Fibroblast of the conjunctiva (primary cell): Measurements from ENCODE around the gene COIL.
A peak's percentile ranks its signal among the peaks of the same experiment; 100 is the strongest.
"Not testable (repeated sequence)": the region's sequence is repeated elsewhere in the genome, so short reads cannot be mapped to it uniquely, and the experiment has no call there.

Source experiments
- DNase-seq: peaks from one replicate; pipeline ENCODE4 v3.0.0-alpha.2; 2010; ENCODE audit warnings: low read depth

COIL gene

DNA sequence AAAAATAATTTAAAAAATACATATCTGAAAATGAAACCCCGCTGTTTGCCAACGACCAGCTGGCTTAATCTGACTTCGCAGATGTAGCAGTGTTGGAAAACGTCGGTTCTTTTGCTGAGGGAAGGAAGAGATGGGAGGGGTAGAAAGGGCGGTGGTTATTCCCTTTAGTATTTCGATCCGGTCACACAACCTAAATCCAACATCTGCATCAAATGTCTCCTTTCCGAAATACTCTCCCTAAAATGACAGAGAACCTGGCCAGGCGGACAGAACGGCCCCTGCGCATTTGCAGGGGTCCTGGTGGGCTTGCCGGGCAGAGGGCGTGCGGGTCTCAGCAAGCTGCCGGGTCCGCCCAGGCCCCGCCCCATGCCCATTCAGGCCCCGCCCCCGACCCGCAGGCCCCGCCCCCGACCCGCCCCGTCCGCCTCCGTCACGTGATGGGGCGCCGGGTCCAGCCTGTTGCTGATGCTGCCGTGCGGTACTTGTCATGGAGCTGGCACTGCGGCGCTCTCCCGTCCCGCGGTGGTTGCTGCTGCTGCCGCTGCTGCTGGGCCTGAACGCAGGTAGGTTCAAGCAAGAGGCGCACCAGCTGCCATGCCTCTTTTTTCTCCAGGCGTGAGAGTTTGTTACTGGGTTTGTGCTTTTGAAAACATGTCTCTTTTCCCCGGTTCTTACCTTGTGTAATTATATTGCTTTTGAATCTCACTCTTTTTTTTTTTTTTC is 17.0 kb upstream of the COIL start, which contains the start of gene SCPEP1:
SCPEP1 (plus strand) TSS at position 459 of the 723 bp plus-strand sequence; CDS start at position 488, 29 bp downstream.
- DNase-seq: peak; percentile 55

DNA sequence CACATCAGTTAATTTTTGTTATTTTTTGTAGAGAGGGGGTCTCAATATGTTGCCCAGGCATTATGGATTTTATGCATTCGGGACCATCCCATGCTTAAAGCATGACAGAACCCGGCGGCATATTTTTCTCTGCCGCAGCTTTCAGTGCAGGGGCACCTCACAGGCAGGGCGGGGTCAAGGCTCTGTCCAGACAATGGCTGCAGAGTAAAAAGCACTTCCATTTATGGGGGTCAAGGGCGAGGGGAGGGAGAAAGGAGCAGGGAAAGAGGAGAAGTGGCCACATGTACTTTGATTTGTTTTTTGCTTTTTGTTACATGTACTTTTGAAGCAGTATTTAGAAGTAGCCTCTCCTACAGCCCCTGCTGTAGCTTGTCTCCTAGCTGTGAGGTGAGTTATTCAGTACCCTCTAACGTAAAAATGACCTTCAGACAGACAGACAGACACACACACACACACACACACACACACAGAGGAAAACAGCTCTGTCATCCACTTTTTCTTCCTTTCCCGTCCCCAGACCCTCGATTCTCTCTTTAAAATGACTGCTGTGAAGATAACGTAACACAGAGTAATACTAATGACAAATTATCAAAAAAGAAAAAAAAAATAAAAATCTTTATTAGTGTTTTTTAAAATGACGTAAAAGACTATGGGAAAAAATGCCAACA is 16.2 kb upstream of the COIL start:
- no peak for DNase-seq

DNA sequence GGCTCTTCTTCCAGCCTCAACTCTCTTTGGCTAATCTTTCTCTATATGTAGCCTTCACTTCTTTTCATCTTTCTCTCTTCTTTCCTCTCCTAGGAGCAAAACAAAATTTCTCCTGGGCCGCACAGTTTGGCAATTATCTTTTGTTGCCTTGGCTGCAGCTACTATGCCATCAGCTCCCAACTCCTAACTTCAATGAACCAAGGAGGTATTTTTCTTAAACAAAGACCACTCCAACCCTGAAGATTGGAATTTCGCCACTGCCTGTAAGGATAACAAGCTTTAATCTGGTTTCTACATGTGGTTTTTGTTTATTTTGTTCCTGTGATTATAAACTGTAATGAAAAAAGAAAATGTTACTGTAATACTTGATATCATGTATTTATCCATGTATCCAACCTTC is 14.8 kb upstream of the COIL start:
- DNase-seq: no peak

DNA sequence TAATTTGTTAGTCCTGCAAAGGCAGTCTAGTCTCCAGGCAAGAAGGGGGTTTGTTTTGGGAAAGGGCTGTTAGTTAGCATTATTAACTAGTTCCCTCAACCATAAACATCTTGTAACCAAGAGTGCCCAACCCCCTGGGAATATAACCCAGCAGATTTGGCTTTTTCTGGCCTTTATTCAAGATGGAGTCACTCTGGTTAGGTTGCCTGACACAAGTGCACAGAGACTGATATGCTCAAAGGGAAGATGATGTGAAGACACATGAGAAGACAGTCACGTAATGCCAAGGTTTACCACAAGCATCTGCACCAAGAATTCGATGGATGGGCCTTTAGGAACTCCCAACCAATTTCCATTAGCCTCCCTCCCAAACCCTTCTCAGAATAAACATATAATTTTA is 13.2 kb upstream of the COIL start:
- no peak for DNase-seq

DNA sequence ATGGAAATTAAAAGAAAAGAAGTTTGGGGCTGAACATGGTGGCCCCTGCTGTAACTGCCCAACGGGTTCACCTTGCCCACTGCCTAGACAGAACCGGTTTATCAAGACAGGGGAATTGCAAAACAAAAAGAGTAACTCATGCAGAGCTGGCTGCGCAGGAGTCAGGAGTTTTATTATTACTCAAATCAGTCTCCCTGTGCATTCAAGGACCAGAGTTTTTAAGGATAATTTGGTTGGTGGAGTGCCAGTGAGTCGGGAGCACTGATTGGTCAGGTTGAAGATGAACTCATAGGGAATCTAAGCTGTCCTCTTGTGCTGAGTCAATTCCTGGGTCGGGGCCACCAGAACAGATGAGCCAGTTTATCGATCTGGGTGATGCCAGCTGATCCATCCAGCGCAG is 12.7 kb upstream of the COIL start:
- DNase-seq: no peak

DNA sequence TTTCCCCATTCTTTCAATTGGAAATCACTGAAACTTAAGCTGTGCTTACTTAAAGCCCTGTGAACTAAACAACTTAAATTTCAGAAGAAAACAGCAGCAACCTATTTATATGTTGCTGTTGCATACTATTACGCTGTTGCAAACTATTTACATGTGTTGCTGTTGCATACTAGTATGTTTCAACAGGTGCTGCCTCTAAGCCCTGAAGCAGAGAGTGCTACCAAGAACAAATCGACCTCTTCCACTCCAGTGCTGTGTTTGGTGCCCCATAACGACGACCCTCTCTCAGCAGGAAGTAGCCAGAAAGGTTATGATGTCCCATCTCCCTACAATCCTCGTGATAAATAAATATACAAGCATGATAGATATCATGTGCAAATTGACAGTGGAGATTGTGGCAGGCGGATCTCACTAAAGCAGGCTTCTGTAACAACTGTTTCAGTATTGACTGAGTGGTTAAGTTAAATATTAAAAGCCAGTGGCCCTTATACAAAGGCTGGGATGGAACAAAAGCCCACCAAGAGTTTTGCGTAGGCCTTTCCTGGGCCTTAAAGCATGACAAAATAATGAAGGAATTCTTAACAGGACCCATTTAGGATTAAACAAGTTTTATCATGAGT is 11.4 kb upstream of the COIL start:
- DNase-seq: no peak

DNA sequence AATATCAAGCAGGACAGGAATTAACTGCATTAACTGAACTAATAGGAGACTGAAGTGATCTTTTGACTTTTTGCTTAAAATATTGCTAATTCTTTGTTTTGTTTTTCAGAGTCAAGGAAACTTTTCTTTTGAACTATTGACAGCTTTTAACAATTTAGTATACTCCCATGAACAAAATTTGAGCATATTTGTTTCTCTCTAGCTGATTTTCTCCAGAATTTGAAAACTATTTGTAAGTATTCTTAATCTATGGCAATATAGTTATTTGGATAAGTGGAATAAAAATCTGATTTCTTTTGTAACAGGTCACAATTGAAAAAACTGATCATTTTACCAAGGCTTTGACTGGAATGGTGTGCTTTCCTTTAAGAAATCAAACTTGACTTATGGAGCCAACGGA is 10.1 kb upstream of the COIL start:
- DNase-seq: no peak

DNA sequence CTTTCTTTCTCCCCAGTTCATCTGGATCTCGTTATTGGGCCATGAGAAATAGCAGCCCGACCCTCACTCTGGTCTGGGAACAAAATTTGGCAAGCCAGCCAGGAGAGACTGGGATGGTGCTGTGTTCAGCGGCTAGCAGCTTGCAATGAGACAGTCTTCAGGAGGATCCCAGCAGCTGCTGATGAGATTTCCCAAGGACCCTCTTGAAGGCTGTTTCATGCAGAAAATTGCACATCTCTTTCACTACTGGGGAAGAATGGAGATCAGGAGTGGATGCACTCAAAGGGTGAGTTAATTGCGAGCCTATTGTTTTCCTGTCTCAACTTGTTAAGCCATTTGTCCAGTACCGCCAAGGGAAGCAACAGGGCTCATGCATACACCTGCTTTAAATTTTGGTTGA is 5.5 kb upstream of the COIL start:
- no peak for DNase-seq

DNA sequence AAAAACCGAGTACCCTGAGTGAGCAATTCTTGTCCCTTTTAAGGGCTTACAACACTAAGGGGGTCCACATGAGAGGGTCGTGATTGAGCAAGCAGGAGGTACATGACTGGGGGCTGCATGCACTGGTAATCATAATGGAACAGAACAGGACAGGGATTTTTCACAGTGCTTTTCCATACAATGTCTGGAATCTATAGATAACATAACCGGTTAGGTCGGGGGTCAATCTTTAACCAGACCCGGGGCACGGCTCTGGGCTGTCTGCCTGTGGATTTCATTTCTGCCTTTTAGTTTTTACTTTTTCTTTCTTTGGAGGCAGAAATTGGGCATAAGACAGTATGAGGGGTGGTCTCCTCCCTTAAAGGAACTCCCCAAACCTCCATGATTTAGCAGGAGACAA is 4.8 kb upstream of the COIL start:
- DNase-seq: not testable (repeated sequence)

DNA sequence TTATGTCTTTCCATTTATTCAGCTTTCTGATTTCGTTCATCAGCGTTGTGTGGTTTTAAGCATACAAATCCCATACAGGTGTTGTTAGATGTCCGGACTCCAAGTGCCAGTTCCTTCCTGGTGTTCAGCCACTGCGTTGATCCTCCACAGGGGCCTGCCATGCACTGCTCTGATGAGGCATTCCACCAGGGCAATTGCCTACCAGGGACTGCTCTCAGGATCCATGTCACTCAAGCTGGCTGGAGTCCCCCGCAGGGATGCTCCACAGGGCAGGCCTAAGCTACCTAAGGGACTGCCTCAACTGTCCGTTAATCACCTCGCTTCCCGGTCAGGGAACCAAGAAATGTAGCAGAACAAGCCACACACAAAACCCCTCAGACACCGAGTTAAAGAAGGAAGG is 4.4 kb upstream of the COIL start:
- not testable (repeated sequence) for DNase-seq

DNA sequence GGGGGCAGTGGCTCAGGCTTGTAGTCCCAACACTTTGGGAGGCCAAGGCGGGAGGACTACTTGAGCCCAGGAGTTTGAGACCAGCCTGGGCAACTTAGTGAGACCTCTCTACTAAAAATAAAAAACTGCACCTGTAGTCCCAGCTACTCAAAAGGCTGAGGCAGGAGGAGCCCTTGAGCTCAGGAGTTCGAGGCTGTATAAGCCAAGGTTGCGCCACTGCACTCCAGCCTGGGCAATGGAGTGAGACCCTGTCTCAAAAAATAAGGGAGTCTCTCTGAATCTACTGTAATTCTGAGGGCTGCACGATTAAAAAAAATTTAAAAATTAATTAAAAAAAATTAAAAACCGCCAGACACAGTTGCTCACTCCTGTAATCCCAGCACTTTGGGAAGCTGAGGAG is 3.9 kb downstream of the COIL start:
- no peak for DNase-seq

DNA sequence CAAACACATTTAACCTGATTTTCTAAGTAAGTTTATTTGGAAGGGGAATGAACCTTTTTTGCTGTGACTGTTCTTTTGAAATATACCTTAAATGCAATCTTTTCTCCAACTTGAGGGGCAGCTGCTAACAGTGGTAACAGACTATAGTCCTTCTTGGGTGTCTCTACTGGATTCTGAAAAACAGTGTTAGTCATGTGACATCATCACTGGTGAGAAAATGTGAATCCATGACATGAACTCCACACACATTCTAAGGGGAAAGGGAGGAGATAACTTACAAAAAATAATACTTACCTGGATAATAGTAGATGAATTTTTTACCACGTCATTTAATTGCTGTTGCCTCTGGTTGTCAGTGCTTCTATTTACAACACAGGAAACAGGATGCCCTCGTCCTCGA is 11.3 kb downstream of the COIL start:
- no peak for DNase-seq

DNA sequence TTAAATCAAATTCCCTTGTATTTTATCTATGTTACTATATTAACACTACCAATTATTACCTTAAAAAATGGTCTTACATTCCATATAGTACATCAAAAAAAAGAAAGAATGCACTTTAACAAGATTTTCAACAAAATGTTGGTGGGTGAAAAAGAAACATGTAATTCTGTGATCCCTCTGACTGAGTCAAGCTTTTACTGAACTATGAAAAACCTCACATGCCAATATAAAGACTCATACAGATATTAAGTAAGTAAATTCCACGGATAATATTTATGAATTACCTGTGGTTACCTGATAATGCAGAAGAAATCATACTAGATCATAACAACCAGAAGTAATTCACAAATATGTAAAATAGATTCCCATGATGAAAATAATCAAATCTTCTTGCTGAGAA is 12.4 kb downstream of the COIL start:
- DNase-seq: no peak

DNA sequence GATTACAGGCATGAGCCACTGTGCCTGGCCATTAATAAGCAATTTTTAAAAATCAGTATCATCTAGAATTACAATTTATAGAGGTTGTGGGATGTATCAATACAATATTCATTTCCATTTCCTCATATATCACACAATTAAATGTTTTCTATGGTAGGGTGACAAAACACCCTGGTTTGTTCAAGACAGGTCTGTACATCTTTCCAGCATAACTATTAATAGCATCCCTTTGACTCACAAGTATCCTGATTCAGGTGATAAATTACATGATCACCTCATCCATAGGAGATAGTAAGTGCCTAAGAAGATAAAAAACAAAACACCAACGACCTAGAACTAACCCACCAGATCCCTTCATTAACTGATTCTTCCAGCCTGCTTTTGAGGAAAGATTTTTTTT is 13.1 kb downstream of the COIL start:
- DNase-seq: no peak

DNA sequence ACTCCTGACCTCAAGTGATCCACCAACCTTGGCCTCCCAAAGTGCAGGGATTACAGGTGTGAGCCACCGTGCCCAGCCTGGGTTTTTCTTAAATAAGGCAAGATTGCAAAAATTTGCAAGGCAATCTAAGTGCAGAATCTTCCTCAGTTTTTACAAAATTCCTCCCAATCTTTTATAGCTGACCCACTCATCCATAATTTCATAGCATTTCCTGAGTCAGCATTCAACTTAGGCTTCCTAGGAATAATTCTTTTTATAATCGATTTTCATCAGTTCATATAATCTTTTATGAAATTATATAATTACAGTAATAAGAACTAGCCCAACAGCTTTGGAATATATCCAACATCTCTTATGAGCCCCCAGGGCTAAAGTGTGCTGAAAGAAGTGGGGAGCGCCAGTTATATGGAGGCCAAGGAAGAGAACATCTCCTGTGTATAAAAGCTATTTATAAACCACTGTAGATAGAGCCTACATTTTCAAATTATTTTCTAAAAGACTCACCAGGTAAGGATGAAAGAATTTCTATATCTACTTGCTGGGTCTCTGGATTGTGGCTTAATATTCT is 14.8 kb downstream of the COIL start:
- DNase-seq: no peak

DNA sequence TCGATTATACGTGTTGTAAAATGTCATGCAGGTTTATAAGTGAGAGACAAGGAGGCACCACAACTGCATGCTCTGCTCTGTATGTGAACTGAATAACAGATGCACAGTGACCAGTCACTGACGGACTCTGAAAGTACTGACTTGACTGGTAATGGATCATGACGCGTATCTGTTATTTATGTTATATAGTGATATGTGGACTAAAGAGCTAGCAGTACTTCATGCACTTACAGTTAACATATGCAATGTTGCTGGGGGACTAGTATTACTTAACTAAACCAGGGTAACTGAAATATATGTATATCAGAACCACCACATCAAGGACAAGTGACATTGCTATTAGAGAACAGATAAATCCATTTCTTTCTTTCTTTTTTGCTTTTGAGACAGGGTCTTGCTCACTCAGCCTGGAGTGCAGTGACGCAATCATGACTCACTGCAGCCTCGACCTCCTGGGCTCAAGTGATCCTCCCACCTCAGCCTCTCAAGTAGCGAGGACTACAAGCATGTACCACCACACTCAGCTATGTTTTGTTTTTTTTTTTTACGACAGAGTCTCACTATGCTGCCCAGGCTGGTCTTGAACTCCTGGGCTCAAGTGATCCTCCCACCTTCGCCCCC is 17.2 kb downstream of the COIL start:
- DNase-seq: no peak

DNA sequence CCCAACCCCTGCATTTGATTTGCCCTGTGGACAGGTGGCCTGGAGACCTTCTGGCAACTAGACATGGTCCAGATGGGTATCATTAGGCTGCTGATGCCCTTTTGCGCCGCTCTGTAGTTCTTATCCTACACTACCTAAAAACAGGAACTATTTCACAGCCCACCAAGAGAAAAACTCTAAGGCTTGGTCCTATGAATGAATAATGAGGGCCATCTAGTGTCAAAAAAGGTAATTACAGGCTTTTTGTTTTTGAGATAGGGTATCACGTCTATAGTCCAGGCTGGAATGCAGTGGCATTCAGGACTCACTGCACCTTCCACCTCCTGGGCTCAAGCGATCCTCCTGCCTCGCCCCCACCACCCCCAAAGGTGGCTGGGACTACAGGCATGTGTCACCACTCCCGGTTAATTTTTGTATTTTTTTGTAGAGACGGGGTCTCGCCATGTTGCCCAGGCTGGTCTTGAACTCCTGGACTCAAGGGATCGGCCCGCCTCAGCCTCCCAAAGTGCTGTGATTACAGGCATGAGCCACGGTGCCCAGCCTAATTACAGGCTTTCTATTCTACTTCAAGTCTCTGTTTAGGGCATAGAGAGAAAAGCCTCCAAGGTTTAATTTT is 20.9 kb downstream of the COIL start:
- DNase-seq: peak; percentile 38

DNA sequence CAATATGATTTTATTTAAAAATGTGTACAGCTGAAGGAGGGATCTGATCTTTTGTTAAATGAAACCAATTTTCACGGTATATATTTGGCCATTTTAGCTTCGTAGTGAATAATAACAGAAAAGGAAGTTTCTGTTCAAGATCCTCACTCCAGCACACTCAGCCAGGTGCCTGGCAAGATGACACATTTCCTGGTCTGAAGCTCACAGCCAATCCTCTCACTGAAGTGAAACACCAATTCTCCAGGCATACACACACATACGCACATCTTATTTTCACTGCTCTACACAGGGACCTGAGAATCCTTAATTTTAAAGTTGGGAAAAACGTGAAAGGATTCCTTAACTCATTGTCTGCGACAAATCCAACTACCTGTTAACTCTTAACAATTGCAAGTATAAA is 22.6 kb downstream of the COIL start:
- not testable (repeated sequence) for DNase-seq

DNA sequence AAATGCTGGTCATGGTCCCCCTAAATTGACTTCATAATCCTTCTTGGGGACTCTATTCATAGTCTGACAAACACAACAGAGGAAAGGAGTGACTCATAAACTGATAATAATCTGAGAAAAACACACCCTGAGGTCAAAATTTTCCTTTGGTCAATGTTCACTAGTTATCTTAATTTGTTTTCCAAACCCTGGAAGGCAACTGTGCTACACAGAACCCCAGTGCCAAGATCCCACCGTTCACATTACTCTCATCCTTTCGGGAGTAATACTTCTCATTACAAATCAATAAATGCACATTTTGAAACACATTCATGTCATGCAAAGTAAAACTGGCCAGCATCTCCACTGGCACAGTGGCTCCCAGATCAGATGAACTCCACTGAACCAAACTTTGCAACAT is 23.2 kb downstream of the COIL start:
- no peak for DNase-seq

DNA sequence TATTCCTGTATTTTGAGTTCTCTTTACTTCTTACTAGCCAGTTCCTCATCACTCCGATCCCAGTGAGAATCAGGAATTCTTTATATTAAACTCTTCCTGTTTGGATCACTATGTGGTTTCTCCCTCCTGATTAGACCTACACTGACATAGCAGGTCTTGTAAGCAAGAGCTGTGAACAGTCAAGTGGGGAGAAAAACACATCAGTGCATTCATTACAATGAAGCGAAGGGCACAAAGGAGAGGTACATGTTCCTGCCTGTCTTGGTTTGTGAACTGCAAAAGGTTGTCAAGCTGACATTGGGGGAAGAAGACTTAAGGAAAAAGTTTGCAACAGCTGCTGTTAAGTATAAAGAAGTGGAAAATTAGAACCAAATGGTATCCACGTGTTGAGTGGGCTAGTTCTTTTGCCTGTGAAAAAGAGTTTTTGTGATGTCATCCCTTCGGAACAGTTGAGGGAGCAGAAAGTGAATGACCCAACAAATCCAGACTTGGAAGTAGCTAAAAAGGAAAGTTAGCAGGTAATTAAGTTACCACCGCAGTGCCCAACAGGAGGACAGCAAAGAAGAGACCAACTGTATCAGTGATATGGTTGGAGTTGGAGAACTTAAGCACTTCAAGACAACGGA is 24.0 kb downstream of the COIL start:
- no peak for DNase-seq

DNA sequence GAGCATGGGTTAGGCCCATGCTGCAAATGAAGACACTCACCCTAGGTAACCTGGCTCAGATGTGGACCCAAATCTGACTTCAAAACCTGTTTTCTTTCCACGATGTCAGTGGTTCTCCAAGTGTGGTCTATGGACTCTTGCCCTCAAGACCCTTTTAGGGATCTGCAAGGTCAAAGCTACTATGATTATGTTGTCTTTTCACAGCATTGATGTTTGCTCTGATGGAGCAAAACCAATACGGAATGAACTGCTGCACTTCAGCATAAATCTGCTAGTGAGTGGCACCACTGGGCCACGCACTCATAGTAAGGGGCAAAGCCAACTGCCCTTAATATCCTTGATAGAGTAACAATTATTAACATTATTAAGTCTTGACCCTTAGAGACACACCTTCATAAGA is 25.4 kb downstream of the COIL start:
- no peak for DNase-seq

DNA sequence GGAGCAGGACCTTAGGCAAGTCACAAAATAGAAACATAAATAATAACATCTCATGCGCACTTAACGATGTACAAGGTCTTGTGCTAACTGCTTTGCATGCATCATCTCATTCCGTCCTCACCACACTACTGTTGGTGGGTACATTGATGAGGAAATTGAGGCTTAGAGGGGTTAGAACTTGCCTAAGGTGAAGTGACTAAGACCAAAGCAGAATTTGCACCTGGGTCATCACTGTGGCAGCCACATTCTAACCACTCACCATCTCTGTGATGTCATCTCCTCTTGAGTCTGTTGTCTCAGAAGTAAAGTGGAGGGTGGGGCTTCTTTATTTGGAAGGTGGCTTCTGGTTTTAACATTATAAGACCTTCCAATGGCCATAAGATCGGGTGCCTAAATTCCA is 26.6 kb downstream of the COIL start:
- no peak for DNase-seq
